Prostate gland (tissue), 2 donors: ENCODE results near the gene COX8A. TPM values are rescaled to one million over a fixed set of nuclear protein-coding genes. Genes with fewer than 3 reads are reported as not detected.

Experiments
- DNase-seq: peaks from one replicate; pipeline ENCODE4 v3.0.0-alpha.2; 2019; ENCODE audit warnings: low spot score
- H3K27ac ChIP-seq, 2 donors: fragments of 200-600 bp; sonication (generic); 2 replicates each; pipeline ENCODE4 v1.5.1; 2017 to 2019
- H3K27me3 ChIP-seq: fragments of 200-600 bp; sonication (generic); replicated peaks from 2 replicates; pipeline ENCODE4 v1.5.1; 2019; ENCODE audit not compliant: insufficient read depth
- H3K36me3 ChIP-seq, 2 donors: fragments of 200-600 bp; sonication (generic); 1 replicate in 1 of 2; 2 replicates in 1 of 2; pipeline versions ENCODE4 v1.5.1 to v1.8.1; 2017 to 2019
- H3K4me1 ChIP-seq: fragments of 200-600 bp; sonication (generic); replicated peaks from 2 replicates; pipeline ENCODE4 v1.5.1; 2019
- H3K4me3 ChIP-seq, 2 donors: fragments of 200-600 bp; sonication (generic); 2 replicates each; pipeline ENCODE4 v1.5.1; 2017 to 2019
- H3K9me3 ChIP-seq: fragments of 200-600 bp; sonication (generic); 2 replicates; pipeline ENCODE4 v1.5.1; 2017
- POLR2A ChIP-seq: fragments of 450-650 bp; IDR thresholded peaks from one replicate; pipeline ENCODE4 v1.6.1; 2016; ENCODE audit warnings: antibody characterized with exemption, mild to moderate bottlenecking
- POLR2AphosphoS5 ChIP-seq: sonication (generic); formaldehyde crosslinking; IDR thresholded peaks from one replicate; pipeline ENCODE4 v1.6.1; 2017; ENCODE audit warnings: antibody characterized with exemption
- WGBS: methylation state at CpG from one replicate; pipeline ENCODE4 v1.1.5; 2018; 5-methylcytosine and 5-hydroxymethylcytosine counted together
- intact Hi-C: fragments of 100-400 bp; cut with DNase I; formaldehyde crosslinking; loops from one replicate; pipeline ENCODE4 v1.14.2; 2022
- total RNA-seq, 2 donors: library from RNA; depleted of rRNA; stranded (reverse); fragments of >200 nt; gene quantifications; one replicate each; pipeline ENCODE4 v1.1.0, GENCODE V29; 2016
- TF ChIP-seq, protein P1 (sequence below), 4 experiments: fragments of 200-600 bp in 2 of 4; fragments of 450-650 bp in 2 of 4; sonication (generic) in 2 of 4; IDR thresholded peaks; 1 replicate in 3 of 4; 2 replicates in 1 of 4; pipeline ENCODE4 v1.5.1; 2016 to 2019; ENCODE audit warnings: antibody characterized with exemption in 4 of 4, mild to moderate bottlenecking in 2 of 4, moderate library complexity in 2 of 4

COX8A gene
- total RNA-seq, 2 donors from 2014 or later = 597 to 1,196 TPM

DNA sequence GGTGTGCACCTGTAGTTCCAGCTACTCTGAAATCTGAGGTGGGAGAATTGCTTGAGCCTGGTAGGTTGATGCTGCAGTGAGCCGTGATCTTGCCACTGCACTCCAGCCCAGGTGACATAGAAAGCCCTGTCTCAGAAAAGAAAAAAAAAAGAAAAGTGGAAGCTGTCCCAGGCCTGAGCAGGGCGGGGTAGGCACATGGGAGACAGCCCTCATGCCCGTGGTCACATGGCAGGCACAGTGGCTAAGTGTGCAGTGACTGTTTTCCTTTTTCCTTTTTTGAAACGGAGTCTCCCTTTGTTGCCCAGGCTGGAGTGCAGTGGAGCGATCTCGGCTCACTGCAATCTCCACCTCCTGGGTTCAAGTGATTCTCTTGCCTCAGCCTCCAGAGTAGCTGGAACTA lies 19.6 kb downstream of the COX8A start:
- intact Hi-C loops = no loop called here
- no peak for TF ChIP-seq POLR2A
- no peak for TF ChIP-seq POLR2AphosphoS5
- TF ChIP-seq, protein P1, sequence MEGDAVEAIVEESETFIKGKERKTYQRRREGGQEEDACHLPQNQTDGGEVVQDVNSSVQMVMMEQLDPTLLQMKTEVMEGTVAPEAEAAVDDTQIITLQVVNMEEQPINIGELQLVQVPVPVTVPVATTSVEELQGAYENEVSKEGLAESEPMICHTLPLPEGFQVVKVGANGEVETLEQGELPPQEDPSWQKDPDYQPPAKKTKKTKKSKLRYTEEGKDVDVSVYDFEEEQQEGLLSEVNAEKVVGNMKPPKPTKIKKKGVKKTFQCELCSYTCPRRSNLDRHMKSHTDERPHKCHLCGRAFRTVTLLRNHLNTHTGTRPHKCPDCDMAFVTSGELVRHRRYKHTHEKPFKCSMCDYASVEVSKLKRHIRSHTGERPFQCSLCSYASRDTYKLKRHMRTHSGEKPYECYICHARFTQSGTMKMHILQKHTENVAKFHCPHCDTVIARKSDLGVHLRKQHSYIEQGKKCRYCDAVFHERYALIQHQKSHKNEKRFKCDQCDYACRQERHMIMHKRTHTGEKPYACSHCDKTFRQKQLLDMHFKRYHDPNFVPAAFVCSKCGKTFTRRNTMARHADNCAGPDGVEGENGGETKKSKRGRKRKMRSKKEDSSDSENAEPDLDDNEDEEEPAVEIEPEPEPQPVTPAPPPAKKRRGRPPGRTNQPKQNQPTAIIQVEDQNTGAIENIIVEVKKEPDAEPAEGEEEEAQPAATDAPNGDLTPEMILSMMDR (IDR thresholded peaks at IDR 0.05) = no peak
- H3K27ac ChIP-seq = no peak overlapping the region
- no peaks in the 10 kb centered on the region for H3K9me3 ChIP-seq
- no peak for DNase-seq
- H3K27me3 ChIP-seq = no peaks in the 10 kb centered on the region
- 80% methylated on average over 6 of the region's 6 CpGs for WGBS
- H3K4me1 ChIP-seq = peaks cover 11% of the 10 kb centered on the region
- H3K4me3 ChIP-seq = no peak overlapping the region
- H3K36me3 ChIP-seq = peaks cover 15 to 18% of the 10 kb centered on the region in 2 donors

DNA sequence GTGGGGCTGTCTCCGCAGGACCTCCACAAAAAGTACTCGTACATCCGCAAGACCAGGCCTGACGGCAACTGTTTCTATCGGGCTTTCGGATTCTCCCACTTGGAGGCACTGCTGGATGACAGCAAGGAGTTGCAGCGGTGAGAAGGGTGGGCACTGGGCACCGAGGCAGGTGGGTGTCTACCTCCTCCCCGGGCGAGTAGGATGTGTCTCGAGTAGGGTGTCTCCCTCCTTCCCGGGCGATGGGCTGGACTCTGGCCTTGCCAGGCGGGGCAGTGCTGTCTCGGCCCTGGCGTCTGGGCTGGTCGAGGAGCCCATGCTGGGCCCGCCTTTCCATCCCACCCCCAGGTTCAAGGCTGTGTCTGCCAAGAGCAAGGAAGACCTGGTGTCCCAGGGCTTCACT lies 22.1 kb downstream of the COX8A start:
- Histone ChIP-seq H3K4me1 (peaks cover 22% of the 10 kb centered on the region), H3K36me3 (peaks cover 13 to 15% of the 10 kb centered on the region in 2 donors), H3K9me3 (no peaks in the 10 kb centered on the region), H3K27me3 (no peaks in the 10 kb centered on the region), H3K4me3 (no peak overlapping the region), H3K27ac (no peak overlapping the region)
- DNase-seq = no peak
- TF ChIP-seq POLR2A (no peak), POLR2AphosphoS5 (no peak)
- TF ChIP-seq, protein P1 (IDR thresholded peaks at IDR 0.05) = no peak
- intact Hi-C loops = no loop called here
- WGBS = 89% methylated on average over 18 of the region's 18 CpGs

DNA sequence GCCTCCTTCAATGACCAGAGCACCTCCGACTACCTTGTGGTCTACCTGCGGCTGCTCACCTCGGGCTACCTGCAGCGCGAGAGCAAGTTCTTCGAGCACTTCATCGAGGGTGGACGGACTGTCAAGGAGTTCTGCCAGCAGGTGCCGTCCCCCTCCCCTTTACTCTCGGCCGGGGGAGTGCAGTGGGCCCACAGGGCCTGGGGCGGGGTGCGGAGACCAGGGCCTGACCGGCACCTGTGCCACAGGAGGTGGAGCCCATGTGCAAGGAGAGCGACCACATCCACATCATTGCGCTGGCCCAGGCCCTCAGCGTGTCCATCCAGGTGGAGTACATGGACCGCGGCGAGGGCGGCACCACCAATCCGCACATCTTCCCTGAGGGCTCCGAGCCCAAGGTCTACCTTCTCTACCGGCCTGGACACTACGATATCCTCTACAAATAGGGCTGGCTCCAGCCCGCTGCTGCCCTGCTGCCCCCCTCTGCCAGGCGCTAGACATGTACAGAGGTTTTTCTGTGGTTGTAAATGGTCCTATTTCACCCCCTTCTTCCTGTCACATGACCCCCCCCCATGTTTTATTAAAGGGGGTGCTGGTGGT lies 22.8 kb downstream of the COX8A start:
- H3K27me3 ChIP-seq = no peaks in the 10 kb centered on the region
- no peak for DNase-seq
- WGBS = 92% methylated on average over 27 of the region's 27 CpGs
- intact Hi-C loops = no loop called here
- peaks cover 13 to 15% of the 10 kb centered on the region in 2 donors for H3K36me3 ChIP-seq
- H3K9me3 ChIP-seq = no peaks in the 10 kb centered on the region
- no peak for TF ChIP-seq POLR2A
- TF ChIP-seq, protein P1 (IDR thresholded peaks at IDR 0.05) = no peak
- no peak for TF ChIP-seq POLR2AphosphoS5
- no peak overlapping the region for H3K27ac ChIP-seq
- H3K4me3 ChIP-seq = no peak overlapping the region
- H3K4me1 ChIP-seq = peaks cover 22% of the 10 kb centered on the region

- no peak overlapping the region for H3K4me3 ChIP-seq
- DNase-seq = no peak
- no peaks in the 10 kb centered on the region for H3K27me3 ChIP-seq
- peaks cover 13 to 15% of the 10 kb centered on the region in 2 donors for H3K36me3 ChIP-seq
- TF ChIP-seq POLR2AphosphoS5 (no peak), POLR2A (no peak)
- TF ChIP-seq, protein P1 (IDR thresholded peaks at IDR 0.05) = no peak
- no peaks in the 10 kb centered on the region for H3K9me3 ChIP-seq
- no peak overlapping the region for H3K27ac ChIP-seq
- H3K4me1 ChIP-seq = peaks cover 22% of the 10 kb centered on the region
- intact Hi-C loops = no loop called here
- WGBS = 68% methylated on average over 11 of the region's 11 CpGs
These were observed 23.4 kb downstream of the COX8A start for GRCh38 chr11:63997801-63998337.
